Fibroblast of skin of left quadriceps (primary cell): ENCODE measurements around the gene OR8H2.
"Not testable (repeated sequence)": the region's sequence is repeated elsewhere in the genome, so short reads cannot be mapped to it uniquely, and the experiment has no call there.

Experiments used
- DNase-seq, 2 experiments: peaks; one replicate each; pipeline ENCODE4 v3.0.0-alpha.2; 2013; ENCODE audit warnings: low read depth in 2 of 2

OR8H2 gene, protein sequence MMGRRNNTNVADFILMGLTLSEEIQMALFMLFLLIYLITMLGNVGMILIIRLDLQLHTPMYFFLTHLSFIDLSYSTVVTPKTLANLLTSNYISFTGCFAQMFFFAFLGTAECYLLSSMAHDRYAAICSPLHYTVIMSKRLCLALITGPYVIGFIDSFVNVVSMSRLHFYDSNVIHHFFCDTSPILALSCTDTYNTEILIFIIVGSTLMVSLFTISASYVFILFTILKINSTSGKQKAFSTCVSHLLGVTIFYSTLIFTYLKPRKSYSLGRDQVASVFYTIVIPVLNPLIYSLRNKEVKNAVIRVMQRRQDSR

DNA sequence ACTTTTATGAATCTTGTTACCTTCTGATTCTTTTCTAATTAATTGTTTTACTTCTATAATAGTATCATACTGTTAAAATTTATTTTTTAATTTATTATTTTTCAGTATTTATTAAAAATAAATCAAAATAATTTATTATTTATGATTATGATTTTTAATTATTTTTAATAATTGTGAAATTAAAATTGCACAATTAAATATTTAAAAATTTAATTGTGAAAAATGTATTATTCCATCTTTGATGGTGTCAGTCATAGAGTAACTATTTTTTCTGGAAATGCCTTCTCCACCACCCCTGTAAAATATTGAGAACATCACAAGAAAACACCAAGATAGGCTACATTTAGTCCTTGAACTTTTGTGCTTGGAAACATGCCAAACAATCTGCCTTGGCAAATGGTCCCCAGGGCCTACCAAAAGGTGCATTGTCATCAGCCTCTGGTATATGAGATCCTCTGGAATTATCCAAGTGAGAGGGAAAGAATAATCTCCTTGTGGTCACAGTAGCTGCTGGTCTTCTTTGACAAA, at the start of gene OR8H2:
TSS of gene OR8H2 (plus strand) at position 478 of the 528 bp plus-strand sequence. CDS start 1,356 bp downstream, outside the sequence.
- DNase-seq = no peak

DNA sequence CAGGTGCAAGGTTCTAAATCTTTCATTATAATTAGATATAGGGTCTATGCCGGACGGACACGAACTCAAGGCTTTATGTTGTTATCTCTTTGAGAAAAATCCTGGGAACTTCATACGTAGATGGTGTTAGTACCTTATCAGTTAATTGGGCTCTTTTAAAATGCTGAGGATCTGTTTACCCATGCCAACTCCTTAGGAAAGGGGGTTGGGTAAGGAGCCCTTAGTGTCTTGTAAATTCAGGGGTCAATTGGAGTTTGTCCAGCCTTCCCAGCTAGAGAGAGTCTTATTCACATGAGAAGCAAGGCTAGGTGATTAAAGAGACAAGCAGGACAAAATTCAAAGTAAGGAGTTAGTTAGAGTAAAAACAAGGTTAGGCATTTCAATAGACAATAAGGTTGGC, 47.1 kb upstream of the OR8H2 start:
- not testable (repeated sequence) for DNase-seq

DNA sequence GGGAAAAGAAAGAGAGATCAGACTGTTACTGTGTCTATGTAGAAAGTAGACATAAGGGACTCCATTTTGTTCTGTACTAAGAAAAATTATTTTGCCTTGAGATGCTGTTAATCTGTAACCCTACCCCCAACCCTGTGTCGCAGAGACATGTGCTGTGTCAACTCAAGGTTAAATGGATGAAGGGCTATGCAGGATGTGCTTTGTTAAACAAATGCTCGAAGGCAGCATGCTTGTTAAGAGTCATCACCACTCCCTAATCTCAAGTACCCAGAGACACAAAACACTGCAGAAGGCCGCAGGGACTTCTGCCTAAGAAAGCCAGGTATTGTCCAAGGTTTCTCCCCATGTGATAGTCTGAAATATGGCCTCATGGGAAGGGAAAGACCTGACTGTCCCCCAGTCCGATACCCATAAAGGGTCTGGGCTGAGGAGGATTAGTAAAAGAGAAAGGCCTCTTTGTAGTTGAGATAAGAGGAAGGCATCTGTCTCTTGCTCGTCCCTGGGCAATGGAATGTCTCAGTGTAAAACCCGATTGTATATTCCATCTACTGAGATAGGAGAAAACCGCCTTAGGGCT, 45.7 kb upstream of the OR8H2 start:
- not testable (repeated sequence) for DNase-seq

DNA sequence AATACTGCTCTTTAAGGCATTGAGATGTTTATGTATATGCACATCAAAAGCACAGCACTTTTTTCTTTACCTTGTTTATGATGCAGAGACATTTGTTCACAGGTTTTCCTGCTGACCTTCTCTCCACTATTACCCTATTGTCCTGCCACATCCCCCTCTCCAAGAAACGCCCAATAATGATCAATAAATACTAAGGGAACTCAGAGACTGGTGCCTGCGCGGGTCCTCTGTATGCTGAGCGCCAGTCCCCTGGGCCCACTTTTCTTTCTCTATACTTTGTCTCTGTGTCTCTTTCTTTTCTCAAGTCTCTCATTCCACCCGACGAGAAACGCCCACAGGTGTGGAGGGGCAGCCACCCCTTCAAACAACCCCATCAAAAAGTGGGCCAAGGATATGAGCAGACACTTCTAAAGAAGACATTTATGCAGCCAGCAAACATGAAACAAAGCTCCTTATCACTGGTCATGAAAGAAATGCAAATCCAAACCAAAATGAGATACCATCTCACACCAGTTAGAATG, 45.2 kb upstream of the OR8H2 start:
- DNase-seq = not testable (repeated sequence)

DNA sequence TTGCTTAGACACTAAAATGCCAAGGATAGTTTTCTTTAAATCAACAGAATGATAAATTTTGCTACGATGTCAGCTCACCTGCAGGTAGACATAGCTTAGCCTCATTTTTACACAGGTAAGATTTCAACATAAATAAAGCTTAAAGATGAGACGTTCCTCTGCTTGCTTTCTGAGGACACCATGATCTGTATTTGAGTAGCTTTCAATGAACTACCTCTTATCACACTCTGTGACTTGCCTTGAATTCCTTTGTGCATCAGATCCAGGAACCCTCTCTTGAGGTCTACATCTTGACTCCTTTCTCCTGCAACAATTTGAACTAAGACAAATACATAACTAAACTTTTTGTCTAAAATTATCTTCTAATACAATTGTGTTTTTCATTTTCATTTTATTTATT, 36.5 kb upstream of the OR8H2 start:
- DNase-seq = no peak

DNA sequence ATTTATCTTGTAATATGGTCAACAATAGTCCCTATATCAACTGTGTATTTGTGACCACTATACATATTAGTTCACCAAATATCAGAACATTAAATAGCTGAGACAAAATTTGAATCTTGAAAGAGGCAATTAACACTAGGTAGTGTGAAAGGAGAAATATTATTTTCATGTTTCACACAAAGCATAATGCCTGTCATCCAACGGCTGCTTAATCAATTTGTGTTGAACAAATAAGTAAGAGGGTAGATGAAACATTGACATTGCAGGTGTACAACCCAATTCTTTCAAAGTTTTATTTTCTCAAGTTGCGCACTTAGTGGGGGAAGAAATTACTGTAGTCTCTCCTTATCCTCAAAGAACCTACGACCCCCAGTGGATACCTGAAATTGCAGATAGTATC, 13.8 kb upstream of the OR8H2 start:
- DNase-seq = no peak

DNA sequence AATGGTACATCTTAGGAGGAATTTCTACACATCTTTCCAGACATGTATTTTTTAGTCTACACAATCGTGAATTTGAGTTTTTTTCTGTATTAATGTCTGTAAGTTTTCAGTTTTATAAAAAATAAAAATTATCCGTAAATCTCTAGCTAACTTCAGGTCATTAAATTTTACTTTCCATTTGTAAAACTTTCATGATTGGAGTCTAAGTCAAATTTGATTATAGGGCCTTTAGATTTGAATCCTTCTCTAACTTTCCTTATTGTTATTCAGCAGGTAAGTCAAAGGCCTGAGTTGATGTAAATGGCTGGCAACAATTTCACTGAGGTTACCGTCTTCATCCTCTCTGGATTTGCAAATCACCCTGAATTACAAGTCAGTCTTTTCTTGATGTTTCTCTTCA, 10.5 kb upstream of the OR8H2 start, which contains the start of gene OR8I2:
TSS of gene OR8I2 (plus strand) at position 301 of the 400 bp plus-strand sequence. CDS start at position 301, 0 bp downstream.
- no peak for DNase-seq

DNA sequence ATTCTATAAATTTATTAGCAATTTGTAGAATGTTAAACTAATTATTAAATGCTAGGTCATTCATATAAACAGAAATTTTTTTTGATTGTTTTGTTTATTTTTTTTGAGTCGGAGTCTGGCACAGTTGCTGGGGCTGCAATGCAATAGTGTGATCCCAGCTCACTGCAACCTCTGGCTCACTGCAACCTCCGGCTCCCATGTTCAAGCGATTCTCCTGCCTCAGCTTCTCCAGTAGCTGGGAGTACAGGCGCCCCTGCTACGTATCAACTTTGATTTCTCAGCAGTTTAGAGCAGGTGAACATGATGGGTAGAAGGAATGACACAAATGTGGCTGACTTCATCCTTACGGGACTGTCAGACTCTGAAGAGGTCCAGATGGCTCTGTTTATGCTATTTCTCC, 18.6 kb downstream of the OR8H2 start, which contains the start of gene OR8H3:
TSS of gene OR8H3 (plus strand) at position 301 of the 400 bp plus-strand sequence. CDS start at position 301, 0 bp downstream.
- DNase-seq = no peak

DNA sequence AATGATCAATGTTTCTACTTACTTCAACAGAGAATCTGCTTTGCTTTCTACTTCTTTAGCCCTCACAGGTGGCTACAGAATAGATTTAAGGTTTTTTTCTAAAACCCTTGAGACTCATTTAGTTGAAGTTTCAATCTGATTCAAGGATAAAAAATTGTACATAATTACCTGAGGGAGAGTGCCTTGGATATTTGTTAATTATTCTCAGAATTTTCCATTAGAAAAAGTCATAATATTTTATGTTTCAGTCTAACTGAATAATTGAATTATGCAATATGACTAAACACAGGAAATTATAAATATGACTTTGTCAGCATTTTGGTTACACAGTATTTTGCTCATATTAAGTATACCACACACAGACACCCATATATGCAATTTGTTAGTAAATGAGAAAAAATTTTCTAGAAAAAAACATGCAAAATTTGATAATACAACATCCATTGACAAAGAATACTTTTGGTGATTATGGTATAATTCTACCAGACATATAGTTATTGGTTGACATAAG, 36.7 kb downstream of the OR8H2 start, which contains the start of gene OR8J3:
TSS of gene OR8J3 (minus strand) at position 51 of the 511 bp plus-strand sequence. CDS start 2,483 bp downstream, outside the sequence.
- no peak for DNase-seq

DNA sequence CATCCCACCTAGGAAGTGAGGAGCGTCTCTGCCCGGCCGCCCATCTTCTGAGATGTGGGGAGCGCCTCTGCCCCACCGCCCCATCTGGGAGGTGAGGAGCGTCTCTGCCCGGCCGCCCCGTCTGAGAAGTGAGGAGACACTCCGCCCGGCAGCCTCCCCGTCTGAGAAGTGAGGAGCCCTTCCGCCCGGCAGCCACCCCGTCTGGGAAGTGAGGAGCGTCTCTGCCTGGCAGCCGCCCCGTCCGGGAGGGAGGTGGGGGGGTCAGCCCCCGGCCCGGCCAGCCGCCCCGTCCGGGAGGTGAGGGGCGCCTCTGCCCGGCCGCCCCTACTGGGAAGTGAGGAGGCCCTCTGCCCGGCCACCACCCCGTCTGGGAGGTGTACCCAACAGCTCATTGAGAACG, 40.2 kb downstream of the OR8H2 start:
- DNase-seq = not testable (repeated sequence)

DNA sequence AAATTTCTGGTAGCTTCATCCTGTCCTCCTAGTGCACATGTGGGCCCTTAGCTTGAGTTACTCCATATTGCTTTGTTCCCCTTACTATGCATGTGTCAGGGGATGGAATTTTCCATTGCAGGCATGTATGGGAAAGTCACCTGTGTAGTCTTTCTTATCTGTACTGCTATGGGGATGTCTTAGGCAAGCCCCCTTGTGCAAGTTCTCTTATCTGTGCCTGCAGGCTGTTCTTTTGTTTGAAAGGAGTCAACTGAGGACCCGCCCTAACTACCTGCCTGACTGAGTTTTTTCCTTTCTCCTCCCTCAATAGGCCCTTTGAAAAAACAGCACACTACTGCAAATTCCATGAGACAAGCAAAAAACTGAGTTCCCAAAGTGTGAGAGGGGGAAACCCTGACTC, 47.9 kb downstream of the OR8H2 start:
- DNase-seq = no peak

DNA sequence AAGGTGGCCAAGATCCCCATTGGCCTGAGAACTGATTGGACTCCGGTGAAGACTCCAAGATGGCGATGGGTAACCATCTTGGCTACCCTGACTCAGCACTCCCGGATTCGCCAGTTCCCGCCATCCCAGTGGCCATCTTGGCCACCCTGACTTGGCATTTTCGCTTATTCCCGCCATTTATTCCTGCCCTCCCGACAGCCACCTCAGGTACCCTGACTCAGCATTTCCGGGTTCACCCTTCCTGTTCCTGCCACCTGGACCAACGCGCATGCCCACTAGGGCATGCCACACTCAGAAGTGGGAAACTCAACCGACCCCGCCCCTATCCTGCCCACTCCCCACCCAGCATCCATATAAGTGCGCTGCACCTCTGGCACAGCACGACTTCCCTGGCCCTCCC, 48.8 kb downstream of the OR8H2 start:
- no peak for DNase-seq
